AG09319 (cell line): ENCODE measurements around the gene KCTD20.

Experiments
- DNase-seq: peaks from one replicate; pipeline ENCODE4 v3.0.0-alpha.2; 2010; ENCODE audit warnings: low read depth; ENCODE audit errors: extremely low read depth
- CTCF ChIP-seq: IDR thresholded peaks from 2 replicates; pipeline ENCODE4 v1.5.1; 2011; ENCODE audit warnings: low read depth, mild to moderate bottlenecking, inconsistent platforms, low read length, moderate library complexity

The KCTD20 gene

GRCh38 chr6:36418558-36418957 lies 24.2 kb upstream of the KCTD20 start:
- TF ChIP-seq CTCF: no peak
- DNase-seq: no peak

- TF ChIP-seq CTCF: no peak
Measured at GRCh38 chr6:36419310-36419709, 23.5 kb upstream of the KCTD20 start.

GRCh38 chr6:36422714-36423100 lies 20.1 kb upstream of the KCTD20 start:
- DNase-seq: no peak
- TF ChIP-seq CTCF: no peak

More at GRCh38 chr6:36419310-36419709, 23.5 kb upstream of the KCTD20 start:
- DNase-seq: no peak

- peak; percentile 71 for TF ChIP-seq CTCF
Measured at GRCh38 chr6:36423101-36423824, 19.5 kb upstream of the KCTD20 start.

GRCh38 chr6:36426622-36427021 lies 16.2 kb upstream of the KCTD20 start:
- no peak for DNase-seq
- TF ChIP-seq CTCF: no peak

More at GRCh38 chr6:36423101-36423824, 19.5 kb upstream of the KCTD20 start:
- DNase-seq: peak; percentile 90

GRCh38 chr6:36428911-36429310 lies 13.9 kb upstream of the KCTD20 start:
- no peak for DNase-seq
- no peak for TF ChIP-seq CTCF

GRCh38 chr6:36430351-36430750 lies 12.4 kb upstream of the KCTD20 start:
- DNase-seq: no peak
- no peak for TF ChIP-seq CTCF
